Stimulated activated CD4-positive, alpha-beta T cell treated with anti-CD3 and anti-CD28 coated beads, Interleukin-2, amount 100 ng/mL, for 24 hours (primary cell): ENCODE results near the gene CLTB.

Source experiments
- DNase-seq, 2 donors: peaks; one replicate each; pipeline ENCODE4 v3.0.0-alpha.2; 2020

Gene CLTB

DNA sequence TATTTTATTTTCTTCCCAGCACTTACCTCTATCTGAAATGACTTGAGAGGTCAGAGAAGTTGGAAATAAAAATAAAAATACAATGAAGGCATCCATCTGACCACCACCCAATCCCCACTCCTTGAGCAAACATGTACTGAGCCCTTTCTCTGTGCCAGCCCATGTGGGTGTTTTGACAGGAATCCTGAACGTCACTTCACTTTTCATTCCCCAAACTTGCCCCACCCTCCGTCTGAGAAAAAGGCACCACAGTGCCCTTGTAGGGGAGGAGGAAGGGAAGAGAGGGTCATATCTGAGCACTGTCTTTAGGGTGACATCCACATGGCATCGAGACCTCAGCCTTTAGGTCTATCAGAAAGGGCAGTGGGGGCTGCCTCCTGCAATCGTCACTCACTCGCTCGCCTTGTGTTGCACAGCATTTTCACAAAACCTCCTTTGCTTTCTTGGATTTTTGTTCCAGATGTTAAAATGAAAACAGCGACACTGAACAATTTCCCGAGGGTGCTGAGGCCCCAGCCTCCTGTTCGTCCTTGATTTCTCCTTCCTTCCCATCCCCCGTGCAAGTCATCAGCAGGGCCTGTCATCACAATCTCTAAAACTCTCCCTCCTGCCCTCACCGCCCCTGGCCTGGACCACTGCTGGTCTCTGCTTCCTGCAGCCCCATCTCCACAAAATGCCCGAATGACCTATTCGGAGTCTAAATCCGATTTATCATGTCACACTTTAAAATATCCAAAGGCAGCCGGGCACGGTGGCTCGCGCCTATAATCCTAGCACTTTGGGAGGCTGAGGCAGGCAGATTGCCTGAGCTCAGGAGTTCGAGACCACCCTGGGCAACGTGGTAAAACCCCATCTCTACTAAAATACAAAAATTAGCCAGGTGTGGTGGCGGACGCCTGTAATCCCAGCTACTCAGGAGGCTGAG, 14.8 kb downstream of the CLTB start:
- no peak for DNase-seq

DNA sequence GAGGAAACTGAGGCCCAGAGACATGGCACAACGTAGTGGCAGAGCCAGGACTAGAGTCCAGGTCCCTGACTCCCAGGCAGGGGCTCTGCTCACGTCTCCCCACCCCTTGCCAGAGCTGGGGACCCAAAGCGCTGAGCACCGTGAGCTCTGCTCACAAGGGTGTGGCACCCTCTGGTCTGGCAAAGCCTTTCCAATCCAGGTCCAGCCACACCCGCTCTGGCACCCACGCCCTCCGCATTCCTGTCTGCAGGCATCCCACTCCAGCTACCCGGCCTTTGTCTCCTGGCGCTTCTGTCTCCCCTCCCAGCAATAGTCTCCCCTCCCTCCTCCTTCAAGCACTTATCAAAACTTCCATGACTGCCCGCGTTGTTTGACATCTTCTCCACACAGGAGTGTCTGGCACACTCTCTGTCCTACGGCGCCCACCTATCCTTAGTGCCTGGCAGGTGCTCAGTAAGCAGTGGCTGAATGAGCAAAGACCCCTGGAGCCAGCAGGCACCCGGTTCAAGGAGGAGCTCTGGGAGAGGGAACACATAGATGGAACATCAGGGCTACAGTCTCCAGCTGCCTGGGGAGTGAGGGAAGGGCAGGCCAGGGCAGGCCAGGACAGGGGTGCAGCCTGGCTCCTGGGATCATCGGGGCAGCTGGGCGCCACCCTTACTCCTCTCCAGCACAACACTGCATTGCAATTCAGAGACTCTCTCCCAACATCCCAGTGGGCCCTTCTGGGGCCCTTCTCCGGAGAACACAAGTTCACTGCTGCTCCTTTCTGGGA, 15.8 kb downstream of the CLTB start:
- no peak for DNase-seq

DNA sequence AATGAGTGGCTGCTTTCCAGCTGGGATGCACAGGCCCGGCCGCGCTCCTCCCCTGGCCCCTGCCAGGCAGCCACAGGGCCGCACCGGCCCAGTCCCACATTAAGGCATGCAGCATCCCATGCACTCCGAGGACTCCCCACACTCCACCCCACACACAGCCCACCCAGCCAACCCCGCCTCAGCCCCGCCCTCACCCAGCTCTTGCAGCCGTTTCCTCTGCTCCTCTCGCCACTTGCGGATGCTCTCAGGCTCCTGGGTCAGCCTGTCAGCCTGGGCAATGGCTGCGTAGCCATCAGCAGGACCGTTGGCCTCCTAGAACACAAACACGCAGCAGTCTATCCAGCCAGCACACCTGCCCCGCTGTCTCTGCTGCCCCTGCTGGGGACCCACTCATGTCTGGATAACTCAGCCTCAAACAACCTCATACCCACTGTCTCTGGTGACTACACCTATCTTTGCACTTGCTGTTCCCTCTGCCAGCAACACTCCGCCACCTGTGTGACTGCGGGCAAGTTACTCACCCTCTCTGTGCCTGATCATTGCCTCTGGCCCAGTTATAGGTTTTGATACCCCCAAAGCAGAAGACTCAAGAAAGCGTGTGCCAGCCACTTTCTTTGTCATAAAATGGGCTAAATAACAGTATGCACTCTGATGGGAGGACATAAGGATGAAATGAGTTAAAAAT, 18.5 kb downstream of the CLTB start:
- DNase-seq = no peak

DNA sequence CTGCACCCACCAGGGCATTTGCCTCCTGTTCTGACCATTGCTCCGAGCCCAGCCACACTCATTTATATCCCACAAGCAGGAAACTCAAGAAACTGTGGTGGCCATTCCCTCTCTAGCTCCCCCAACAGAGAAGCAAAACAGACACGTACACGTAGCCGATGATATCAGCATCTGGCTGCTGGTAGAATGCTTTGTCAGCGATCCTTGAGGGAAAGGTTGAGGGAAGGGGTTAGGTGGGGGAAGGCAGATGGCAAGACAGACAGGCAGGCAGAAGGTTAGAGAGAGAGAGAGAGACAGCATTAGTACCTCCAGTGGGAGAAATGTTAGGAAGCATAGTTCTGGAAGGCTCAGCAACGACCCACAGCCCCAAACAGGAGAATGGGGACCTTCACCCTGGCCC, 20.0 kb downstream of the CLTB start:
- DNase-seq = no peak

DNA sequence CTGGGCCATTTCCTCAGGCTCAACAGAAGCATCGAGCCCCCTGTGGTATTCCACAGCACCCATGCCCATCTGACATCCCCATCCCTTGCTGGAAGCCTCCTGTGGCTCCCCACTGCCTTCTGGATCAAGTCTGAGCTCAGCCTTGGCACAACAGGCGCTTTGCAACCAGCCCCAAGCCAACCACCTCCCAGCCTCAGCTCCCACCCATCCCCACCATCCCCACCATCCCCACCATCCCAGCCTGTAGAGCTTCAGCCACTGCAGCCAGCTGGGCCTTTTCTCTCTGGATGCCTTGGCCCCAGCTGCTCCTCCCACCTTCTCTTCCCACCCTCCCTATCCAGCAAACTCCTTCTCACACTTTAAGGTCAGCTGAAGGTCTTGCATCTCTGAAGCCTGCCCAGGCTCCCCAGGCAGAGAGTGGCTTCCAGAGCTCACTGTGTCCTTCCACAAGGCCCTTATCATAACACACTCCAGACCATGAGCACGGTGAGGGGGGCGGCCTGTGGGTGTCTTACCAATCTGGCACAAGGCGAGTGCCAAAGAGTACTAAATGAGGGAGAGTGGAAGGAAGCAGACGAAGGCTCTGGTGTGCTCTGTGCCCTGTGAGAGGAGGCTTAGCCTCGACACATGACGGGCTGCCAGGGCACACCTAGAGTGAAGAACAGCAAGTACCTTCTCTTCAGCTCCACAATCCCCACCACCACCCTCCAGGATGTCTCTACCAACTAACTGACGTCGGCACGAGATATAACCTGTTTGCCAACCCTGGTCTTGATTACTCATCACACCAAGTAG, 21.3 kb downstream of the CLTB start:
- no peak for DNase-seq

DNA sequence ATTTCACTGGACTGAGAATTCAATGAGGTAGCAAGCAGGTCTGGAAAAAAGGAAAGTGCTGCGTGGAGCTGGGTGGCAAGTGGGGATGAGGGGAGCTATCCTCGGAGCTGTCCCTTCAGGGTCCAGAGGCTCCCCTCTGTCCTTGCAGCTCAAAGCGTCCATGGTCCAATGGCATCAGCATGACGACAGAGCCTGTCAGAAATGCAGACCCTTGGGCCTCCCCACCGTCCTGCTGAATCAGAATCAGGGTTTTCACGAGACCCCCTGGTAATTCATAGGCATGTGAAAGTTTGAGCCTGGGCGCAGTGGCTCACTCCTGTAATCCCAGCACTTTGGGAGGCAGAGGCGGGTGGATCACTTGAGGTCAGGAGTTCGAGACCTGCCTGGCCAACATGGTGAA, 22.2 kb downstream of the CLTB start:
- no peak for DNase-seq

DNA sequence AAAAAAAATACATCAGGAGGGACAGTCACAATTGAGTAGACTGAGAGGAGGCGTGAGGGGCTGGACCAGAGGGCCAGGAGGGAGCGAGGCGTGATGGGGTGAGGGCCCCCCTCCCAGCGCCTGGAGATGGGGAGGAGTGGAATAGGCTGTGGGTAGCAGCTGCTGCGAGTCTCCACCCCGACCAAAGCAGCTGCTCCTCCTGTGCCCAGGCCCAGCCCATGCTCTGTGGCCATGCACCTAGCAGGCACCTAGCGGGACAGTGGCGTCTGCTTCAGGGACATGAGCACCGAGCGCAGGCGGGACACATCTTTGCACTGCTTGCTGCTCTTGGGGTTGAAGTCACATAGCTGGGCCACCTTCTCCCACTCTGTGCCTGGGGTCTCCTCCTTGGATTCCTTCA, 23.8 kb downstream of the CLTB start:
- DNase-seq = no peak

DNA sequence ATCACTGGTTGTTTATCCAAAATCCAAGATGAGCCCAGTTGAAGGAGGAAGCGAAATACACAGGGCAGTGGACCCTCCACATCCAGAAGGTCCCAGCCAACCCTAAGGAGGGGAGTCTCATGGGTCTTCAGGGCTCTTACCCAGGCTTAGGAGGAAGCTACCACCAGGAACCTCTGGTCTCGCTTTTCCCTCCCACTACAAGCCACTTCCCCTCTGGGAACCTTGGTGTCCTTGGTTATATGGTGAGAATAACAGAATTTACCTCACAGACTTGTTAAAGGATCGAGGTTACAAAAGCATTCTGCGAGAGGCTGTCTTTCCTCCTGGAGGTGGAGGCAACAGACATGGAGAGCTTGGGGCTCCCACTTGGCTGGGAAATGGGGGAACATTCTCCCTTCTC, 24.3 kb downstream of the CLTB start:
- no peak for DNase-seq

DNA sequence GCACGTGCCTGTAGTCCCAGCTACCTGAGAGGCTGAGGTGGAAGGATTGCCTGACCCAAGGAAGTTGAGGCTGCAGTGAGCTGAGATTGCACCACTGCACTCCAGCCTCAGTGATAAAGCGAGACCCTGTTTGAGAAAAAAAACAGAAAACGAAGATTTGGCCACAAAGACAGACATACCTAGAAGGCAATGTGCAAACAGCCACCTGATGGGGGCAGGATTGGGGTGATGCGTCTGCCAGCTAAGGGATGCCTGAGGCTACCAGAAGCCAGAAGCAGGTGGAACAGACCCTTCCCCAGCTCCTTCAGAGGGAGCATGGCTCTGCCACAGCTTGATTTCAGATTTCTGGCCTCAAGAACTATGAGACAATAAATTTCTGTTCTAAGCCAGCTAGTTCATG, 24.9 kb downstream of the CLTB start:
- no peak for DNase-seq

DNA sequence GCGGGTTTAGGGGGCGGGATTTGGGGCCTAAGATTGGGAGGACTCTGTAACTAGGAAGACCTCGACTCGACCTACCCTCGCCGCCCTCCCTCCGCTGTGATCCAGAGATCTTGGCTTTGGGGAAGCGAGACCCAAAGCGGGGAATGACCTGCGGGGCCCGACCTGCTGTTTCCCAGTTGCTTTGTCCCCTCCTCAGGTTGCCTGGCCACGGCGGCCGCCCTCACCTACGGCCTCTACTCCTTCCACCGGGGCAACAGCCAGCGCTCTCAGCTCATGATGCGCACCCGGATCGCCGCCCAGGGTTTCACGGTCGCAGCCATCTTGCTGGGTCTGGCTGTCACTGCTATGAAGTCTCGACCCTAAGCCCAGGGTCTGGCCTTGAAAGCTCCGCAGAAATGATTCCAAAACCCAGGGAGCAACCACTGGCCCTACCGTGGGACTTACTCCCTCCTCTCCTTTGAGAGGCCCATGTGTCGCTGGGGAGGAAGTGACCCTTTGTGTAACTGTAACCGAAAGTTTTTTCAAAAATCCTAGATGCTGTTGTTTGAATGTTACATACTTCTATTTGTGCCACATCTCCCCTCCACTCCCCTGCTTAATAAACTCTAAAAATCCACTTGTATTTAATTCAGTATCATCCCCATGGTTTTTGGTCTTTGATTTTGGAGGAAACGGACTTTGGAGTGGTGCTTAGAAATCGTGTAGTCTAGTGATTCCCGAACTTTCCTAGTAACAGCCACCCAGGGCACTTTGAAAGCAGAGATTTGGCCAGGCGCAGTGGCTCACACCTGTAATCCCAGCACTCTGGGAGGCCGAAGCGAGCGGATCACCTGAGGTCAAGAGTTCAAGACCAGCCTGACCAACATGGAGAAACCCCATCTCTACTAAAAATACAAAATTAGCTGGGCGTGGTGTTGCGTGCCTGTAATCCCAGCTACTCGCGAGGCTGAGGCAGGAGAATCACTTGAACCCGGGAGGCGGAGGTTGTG, 26.9 kb downstream of the CLTB start:
- no peak for DNase-seq

DNA sequence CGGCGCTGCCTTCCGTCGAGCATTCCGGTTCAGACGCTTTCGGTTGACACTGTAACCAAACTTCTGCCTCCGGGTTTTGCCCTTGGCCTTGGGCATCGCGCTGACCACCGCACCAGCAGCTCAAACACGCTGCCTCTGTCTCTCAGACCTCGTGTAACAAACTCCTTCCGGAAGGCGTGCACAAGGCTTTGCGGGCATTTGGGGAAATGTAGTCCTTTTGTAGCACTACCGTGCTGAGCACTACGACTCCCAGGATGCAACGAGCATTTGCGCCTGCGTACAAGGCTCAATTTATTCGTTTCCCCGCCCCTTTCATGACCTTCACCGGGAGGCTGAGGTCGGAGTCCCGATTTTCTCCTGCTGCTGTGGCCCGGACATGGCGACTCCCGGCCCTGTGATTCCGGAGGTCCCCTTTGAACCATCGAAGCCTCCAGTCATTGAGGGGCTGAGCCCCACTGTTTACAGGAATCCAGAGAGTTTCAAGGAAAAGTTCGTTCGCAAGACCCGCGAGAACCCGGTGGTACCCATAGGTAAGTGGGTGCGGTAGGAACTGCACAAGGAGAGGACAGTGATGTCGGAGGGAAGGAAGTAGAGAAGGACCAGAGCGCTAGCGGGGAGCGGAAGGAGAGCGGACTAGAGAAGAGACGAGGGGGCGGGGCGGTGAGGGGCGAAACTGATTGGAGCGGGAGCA, 27.8 kb downstream of the CLTB start, which contains the start of the genes HIGD2A and NOP16:
HIGD2A (plus strand) TSS at position 308 of the 691 bp plus-strand sequence; CDS start at position 377, 69 bp downstream.
NOP16 (minus strand) TSS at position 155 of the 691 bp plus-strand sequence; CDS start at position 96, 59 bp downstream.
- DNase-seq = peak; percentile 99 to 100

DNA sequence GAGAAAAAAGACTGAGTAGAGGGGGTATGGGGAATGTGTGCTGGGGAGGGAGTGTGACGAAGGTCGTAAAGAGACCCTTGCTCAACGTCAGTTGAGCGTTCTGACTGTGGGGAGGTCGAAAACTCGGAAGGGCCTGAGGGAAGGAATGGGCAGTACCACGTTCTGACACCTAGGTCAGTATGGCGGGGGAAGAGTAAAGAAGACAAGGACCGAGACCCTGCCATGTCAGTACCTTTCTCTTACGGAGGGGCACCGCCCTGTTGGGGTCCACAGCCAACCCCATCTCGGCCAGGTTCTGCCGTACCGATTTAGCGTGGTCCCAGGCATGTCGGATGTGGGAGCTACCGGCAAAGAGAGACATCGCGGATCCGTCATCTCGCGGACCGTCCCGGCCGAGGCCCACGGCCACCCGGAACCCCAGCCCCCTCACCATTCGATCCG, 28.3 kb downstream of the CLTB start:
- DNase-seq = peak in 1 of 2 donors; percentile 32

DNA sequence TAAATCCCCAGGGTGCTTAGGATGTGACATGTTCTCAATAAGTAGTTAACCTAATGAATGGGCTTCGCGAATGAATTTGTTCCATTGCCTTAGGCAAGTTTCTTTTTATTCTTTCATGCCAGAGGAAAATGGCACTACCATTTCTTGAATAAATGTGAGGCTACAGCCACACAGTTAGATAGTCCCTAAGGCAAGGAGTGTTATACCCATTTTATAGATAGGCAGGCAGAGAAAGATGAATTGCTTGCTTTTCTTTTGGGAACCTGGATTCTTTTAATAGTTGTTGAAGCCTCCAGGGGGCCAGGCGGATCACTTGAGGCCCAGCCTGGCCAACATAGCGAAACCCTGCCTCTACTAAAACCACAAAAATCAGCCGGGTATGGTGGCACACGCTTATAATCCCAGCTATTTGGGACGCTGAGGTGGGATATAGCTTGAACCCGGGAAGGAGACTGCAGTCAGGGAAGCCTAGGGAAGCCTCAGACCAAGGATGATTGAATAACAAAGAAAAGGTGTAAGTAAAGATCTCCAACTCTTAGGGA, 28.9 kb downstream of the CLTB start:
- no peak for DNase-seq

DNA sequence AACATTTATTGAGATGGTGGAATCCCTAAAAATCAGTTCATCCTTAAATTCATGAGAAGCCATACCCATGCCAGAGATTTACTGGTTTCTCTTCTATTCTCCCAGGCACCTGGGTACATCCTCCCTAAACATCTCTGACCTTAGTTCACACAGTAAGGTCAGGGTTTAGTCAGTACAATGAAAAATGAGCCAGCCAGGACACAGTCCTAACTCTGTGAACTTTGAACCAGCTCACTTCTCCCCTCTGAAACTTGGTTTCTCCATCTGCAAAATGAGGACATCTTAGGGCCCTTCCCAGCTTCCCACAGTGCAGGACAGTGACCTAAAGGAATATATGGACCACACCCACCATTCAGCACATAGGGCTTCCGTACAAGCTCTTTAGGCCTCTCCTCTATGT, 29.8 kb downstream of the CLTB start:
- no peak for DNase-seq

DNA sequence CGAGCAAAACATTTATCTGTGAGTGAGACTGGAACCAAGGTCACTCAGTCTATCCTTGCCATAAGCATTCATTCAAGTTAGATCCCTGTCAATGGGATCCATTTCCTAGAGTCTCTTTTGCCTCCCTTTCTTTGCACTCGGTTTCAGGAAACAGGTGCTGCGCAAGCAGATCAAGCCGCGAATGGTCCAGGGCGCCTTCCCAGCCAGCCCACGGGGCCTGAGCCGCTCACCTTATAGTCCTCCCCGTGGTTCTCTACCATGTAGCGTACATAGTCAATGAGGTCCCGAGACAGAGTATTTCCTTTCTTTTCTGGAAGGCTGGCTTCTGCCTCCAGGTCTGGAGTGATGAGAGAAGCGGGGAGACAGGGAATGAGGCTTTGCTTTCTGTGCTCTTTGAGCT, 31.3 kb downstream of the CLTB start:
- no peak for DNase-seq

DNA sequence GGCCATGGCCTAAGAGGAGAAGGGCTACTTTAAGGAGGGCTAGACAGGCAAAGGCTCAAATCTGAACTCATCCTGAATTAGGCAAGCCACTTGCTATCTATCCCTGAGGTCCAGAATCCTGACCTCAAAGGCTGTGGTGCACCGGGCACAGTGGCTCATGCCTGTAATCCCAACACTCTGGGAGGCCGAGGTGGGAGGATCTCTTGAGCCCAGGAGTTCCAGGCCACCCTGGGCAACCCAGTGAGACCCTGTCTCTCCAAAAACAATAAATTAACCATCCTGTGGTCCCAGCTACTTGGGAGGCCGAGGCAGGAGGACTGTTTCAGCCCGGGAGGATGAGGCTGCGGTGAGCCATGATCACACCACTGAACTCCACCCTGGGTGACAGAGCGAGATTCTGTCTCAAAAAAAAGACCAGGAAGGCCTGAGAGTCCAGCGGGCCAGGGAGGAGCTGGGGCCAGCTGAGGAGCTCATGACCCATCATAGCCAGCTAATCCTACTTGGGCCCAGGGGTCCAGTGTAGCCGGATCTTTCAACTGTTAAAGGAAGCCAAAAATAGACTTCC, 31.9 kb downstream of the CLTB start:
- DNase-seq = no peak

DNA sequence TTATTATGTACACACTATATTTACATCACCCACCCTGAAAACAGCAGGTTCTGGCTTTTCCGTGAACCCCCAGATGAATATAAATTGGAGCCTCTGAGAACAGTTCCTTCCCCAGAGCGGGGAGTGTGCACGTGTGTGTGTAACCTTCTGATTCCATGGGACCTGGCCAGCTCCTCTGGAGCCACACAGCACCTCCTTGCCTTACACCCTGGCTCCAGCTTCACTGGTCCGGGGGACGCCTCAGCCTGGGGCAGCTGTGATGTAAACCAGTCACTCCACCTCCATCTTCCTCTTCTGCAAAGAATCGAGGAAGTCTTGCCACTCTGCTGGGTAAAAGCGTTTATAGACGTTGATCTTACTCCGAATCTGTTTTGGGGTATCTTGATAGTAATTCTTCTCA, 32.4 kb downstream of the CLTB start:
- no peak for DNase-seq

DNA sequence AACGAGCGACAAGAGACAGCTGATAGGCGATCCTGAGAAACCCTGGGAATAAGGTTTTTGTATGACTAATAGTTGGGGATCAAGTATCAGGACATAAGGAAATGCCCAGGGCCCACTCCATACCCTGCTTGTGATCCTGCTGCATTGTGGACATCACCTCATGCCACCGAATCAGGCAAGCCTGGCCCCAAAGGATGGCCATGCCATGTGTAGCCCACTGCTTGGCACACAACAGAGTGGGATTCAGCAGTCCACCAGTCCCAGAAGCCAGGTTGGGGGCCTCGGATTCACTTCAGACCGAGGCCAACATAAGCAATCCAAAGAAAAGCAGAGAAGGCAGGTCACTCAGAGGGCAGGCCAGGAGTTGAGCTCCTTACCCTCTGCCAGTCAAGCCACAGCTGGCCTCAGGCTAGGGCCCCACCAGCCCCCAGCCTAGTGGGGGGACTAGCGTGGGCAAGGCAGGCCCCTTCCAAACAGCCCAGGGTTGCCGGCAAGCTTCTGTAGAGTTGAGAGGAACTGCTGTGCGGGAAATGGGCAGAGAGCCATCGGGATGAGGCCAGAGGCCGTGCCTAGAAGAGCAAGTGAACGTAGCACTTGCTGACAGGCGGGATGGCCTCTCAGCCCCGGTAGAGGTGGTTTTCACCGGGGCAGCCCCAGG, 33.0 kb downstream of the CLTB start:
- no peak for DNase-seq

DNA sequence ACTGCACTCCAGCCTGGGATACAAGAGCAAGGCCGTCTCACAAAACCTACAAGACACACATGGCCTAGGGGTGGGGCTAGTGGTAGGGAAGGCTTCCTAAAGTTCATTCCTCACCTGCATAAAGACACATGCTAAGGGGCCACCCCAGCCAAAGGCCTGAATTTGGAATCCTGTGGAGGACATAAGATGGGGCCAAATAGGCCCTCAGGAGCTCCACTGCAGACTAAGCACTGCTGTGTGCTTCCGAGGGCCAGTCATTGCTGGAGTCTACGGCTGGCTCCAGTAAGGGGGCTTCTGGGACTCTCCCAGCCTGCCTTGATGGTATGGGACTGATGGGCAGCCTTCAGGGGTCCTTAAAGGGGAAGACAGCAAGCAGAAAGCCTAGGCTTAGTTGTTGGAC, 33.6 kb downstream of the CLTB start:
- DNase-seq = no peak
